ENCODE results near the gene PANX1.
"Not testable (repeated sequence)": the region's sequence is repeated elsewhere in the genome, so short reads cannot be mapped to it uniquely, and the experiment has no call there.

PANX1 gene

GRCh38 chr11:94150056-94150455 lies 21.4 kb downstream of the PANX1 start:
- DNase-seq (ENCODE audit: low read depth, low spot score) = no peak

GRCh38 chr11:94150704-94151685 lies 22.4 kb downstream of the PANX1 start:
- DNase-seq (ENCODE audit: low read depth, low spot score) = no peak

- DNase-seq (ENCODE audit: low read depth, low spot score) = no peak
Observed at GRCh38 chr11:94151903-94152677, 23.4 kb downstream of the PANX1 start.

GRCh38 chr11:94152678-94153065 lies 24.0 kb downstream of the PANX1 start:
- DNase-seq (ENCODE audit: low read depth, low spot score) = no peak

GRCh38 chr11:94153320-94153719 lies 24.7 kb downstream of the PANX1 start:
- no peak for DNase-seq (ENCODE audit: low read depth, low spot score)

GRCh38 chr11:94154095-94154856 lies 25.6 kb downstream of the PANX1 start:
- DNase-seq (ENCODE audit: low read depth, low spot score) = no peak

- DNase-seq (ENCODE audit: low read depth, low spot score) = not testable (repeated sequence)
Observed at GRCh38 chr11:94157339-94157738, 28.7 kb downstream of the PANX1 start.

GRCh38 chr11:94168882-94169281 lies 40.2 kb downstream of the PANX1 start:
- no peak for DNase-seq (ENCODE audit: low read depth, low spot score)

GRCh38 chr11:94169516-94169915 lies 40.9 kb downstream of the PANX1 start:
- DNase-seq (ENCODE audit: low read depth, low spot score) = no peak

- DNase-seq (ENCODE audit: low read depth, low spot score) = no peak
Observed at GRCh38 chr11:94169930-94170545, 41.4 kb downstream of the PANX1 start.

- no peak for DNase-seq (ENCODE audit: low read depth, low spot score)
Observed at GRCh38 chr11:94170953-94171352, 42.3 kb downstream of the PANX1 start.

- no peak for DNase-seq (ENCODE audit: low read depth, low spot score)
Observed at GRCh38 chr11:94171693-94172440, 43.2 kb downstream of the PANX1 start.

GRCh38 chr11:94175535-94175934 lies 46.9 kb downstream of the PANX1 start:
- no peak for DNase-seq (ENCODE audit: low read depth, low spot score)

- DNase-seq (ENCODE audit: low read depth, low spot score) = no peak
Observed at GRCh38 chr11:94178331-94178730, 49.7 kb downstream of the PANX1 start.

- no peak for DNase-seq (ENCODE audit: low read depth, low spot score)
Observed at GRCh38 chr11:94179696-94180095, 51.1 kb downstream of the PANX1 start.

GRCh38 chr11:94181526-94181925 lies 52.9 kb downstream of the PANX1 start:
- DNase-seq (ENCODE audit: low read depth, low spot score) = no peak

- DNase-seq (ENCODE audit: low read depth, low spot score) = no peak
Observed at GRCh38 chr11:94181943-94182342, 53.3 kb downstream of the PANX1 start.

- DNase-seq (ENCODE audit: low read depth, low spot score) = no peak
Observed at GRCh38 chr11:94183251-94183885, 54.7 kb downstream of the PANX1 start.

- DNase-seq (ENCODE audit: low read depth, low spot score) = no peak
Observed at GRCh38 chr11:94183886-94184264, 55.2 kb downstream of the PANX1 start.

- no peak for DNase-seq (ENCODE audit: low read depth, low spot score)
Observed at GRCh38 chr11:94184362-94184761, 55.7 kb downstream of the PANX1 start.
